GM19324 (cell line): ENCODE data around the gene TXNIP.

Experiments used
- ATAC-seq: cut with Tn5 transposase; IDR thresholded peaks from one replicate; pipeline ENCODE4 v1.9.1; 2021; ENCODE audit warnings: mild to moderate bottlenecking, moderate library complexity; ENCODE audit not compliant: unreplicated experiment, low FRiP score

The TXNIP gene

GRCh38 chr1:145986551-145986950, 9.8 kb downstream of the TXNIP start:
- no peak for ATAC-seq

- ATAC-seq: no peak
These were observed 10.6 kb downstream of the TXNIP start for GRCh38 chr1:145985502-145986439.

DNA sequence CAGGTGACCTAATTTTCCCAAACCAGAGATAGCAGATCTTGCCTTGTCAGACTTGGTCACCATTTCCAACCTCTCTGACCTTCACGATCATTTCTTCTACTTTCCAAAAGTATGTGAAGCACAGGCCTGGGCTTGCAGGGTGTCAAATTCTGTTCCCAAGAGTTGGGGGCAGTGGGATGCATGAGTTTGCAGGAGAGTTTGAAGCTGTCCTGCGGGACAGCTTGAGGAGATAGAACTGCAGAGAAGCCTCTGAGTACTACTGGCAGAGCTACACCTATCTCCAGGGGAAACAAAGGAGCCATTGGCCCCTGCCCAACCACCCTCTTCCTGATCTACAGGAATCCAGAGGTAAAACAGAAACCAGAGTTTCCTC, 11.3 kb downstream of the TXNIP start:
- ATAC-seq: no peak

- ATAC-seq: no peak
These were observed 12.2 kb downstream of the TXNIP start for GRCh38 chr1:145983960-145984830.

- ATAC-seq: no peak
These were observed 13.1 kb downstream of the TXNIP start for GRCh38 chr1:145983206-145983675.

- no peak for ATAC-seq
These were observed 14.2 kb downstream of the TXNIP start for GRCh38 chr1:145982010-145982723.

- no peak for ATAC-seq
These were observed 15.9 kb downstream of the TXNIP start for GRCh38 chr1:145980457-145980994.

DNA sequence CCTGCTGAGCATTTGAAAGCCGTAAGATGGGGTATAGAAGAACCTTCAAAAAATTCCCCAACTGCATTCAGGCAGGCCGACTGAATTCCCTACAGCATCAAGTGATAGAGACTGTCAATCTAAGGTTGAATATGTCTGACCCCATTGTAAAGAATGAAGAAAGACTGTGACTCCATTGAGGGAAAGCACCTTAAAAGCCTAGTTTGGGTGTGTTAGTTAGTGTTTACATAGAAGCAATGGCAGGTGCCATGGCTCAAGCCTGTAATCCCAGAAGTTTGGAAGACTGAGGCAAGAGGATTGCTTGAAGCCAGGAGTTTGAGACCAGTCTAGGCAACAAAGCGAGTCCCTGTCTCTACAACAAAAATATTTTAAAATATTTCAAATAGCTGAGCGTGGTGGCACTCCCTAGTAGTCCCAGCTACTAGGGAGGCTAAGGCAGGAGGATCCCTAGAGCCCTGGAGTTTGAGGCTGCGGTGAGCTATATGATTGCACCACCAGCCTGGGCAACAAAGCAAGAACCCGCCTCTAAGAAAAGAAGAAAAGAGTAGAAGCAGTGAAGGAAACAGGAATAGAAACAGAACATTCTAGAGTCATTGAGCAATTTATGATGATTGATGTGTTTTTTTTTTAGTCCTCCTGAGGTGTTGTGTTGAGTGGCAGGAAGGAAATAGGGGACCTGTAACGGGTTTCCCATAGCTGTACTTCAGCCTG, 16.5 kb downstream of the TXNIP start:
- peak; percentile 3 for ATAC-seq

GRCh38 chr1:145978854-145979745, 17.3 kb downstream of the TXNIP start:
- peak; percentile 83 for ATAC-seq

GRCh38 chr1:145978471-145978853, 17.9 kb downstream of the TXNIP start:
- ATAC-seq: no peak

- no peak for ATAC-seq
These were observed 18.6 kb downstream of the TXNIP start for GRCh38 chr1:145977486-145978470.

DNA sequence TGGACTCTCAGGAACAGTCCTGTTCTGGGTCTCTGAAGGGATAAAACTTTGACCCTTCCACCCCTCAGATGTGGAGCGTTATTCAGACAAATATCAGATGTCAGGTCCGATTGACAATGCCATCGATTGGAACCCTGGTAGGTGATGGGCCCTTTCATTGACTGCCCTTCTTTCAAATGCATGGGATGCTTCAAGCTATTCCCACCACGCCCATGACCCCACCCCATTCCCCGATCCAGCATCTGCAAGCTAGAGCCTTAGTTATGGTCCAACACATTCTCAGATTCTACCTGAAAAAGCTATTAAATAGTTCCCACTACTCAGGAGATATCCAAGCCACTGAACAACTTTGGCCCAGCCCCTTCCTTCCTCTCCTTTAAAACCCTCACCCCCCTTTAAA, 19.4 kb downstream of the TXNIP start:
- no peak for ATAC-seq

DNA sequence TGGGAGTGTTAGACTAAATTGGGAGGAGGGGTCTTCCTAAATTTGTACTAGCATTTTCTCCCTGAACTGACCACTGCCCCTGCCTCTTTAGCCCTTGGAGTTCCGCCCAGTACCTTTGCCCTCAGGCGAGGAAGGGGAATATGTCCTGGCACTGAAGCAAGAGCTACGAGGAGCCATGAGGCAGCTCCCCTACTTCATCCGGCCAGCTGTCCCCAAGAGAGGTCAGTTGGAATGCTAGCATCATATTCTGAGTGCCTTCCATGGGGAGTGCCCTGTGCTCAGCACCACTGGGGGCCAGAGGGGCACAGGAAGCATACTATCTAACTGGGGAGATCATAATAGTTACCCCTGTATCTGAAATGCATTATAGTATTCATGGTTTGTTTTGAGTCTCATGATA, 21.2 kb downstream of the TXNIP start:
- ATAC-seq: no peak

DNA sequence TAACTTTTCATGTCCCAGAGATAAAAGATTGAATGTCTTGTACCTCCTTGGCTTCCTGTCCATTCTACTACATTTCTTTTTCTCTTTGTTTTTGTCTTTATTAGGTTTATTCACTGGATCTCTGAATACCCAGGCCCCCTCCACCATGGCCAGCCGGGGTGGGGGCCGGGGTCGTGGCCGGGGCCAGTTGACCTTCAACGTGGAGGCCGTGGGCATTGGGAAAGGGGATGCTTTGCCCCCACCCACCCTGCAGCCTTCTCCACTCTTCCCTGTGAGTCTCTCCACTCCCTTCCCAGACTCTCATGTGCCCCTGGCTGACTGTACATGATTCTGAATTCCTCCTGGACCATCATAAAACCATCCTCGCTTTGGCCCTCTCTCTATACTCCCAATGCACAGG, 21.7 kb downstream of the TXNIP start:
- no peak for ATAC-seq

GRCh38 chr1:145972580-145972979, 23.8 kb downstream of the TXNIP start:
- ATAC-seq: no peak

- ATAC-seq: no peak
These were observed 29.1 kb downstream of the TXNIP start for GRCh38 chr1:145967288-145967687.

- ATAC-seq: no peak
These were observed 31.1 kb downstream of the TXNIP start for GRCh38 chr1:145965119-145965744.
